NCI-H128 (cell line): ENCODE results near the gene HOXA4.
A peak's percentile ranks its signal among the peaks of the same experiment; 100 is the strongest.

Experiments used
- DNase-seq: peaks from one replicate; lab custom pipeline; 2025; ENCODE audit not compliant: unreplicated experiment; lab: John Stamatoyannopoulos, UW

HOXA4 gene

GRCh38 chr7:27158436-27159265, 28.1 kb upstream of the HOXA4 start:
- DNase-seq: no peak

- no peak for DNase-seq
Observed at GRCh38 chr7:27157702-27158431, 27.3 kb upstream of the HOXA4 start.

GRCh38 chr7:27156916-27157701, 26.6 kb upstream of the HOXA4 start:
- no peak for DNase-seq

GRCh38 chr7:27156508-27156898, 25.9 kb upstream of the HOXA4 start, which contains the start of gene HOXA7:
TSS of gene HOXA7 (minus strand) at chr7:27156675. CDS start at chr7:27156545, 130 bp downstream.
- DNase-seq: no peak

- no peak for DNase-seq
Observed at GRCh38 chr7:27155816-27156507, 25.4 kb upstream of the HOXA4 start.

- DNase-seq: no peak
Observed at GRCh38 chr7:27154901-27155815, 24.6 kb upstream of the HOXA4 start.

- no peak for DNase-seq
Observed at GRCh38 chr7:27154369-27154768, 23.8 kb upstream of the HOXA4 start.

GRCh38 chr7:27153526-27153925, 23.0 kb upstream of the HOXA4 start:
- DNase-seq: no peak

- no peak for DNase-seq
Observed at GRCh38 chr7:27152816-27153442, 22.4 kb upstream of the HOXA4 start.

- DNase-seq: no peak
Observed at GRCh38 chr7:27151931-27152815, 21.6 kb upstream of the HOXA4 start, which contains the start of gene HOXA3. TSS of gene HOXA3 (minus strand) at chr7:27152583. CDS start at chr7:27110640, 41,943 bp downstream.

- DNase-seq: no peak
Observed at GRCh38 chr7:27151341-27151930, 20.9 kb upstream of the HOXA4 start.

- DNase-seq: peak; percentile 55
Observed at GRCh38 chr7:27150568-27151340, 20.2 kb upstream of the HOXA4 start.

- DNase-seq: no peak
Observed at GRCh38 chr7:27149842-27150567, 19.4 kb upstream of the HOXA4 start.

GRCh38 chr7:27148756-27149641, 18.4 kb upstream of the HOXA4 start:
- DNase-seq: no peak

- DNase-seq: no peak
Observed at GRCh38 chr7:27148031-27148755, 17.6 kb upstream of the HOXA4 start.
